NCI-H524 treated with DMSO at 0.1 percent for 48 hours (cell line): Measurements from ENCODE around the gene SMG1.
"Not testable (repeated sequence)": the region's sequence is repeated elsewhere in the genome, so short reads cannot be mapped to it uniquely, and the experiment has no call there.

Experiments used
- DNase-seq: peaks from one replicate; lab custom pipeline; 2025; lab: John Stamatoyannopoulos, UW

The SMG1 gene

GRCh38 chr16:18759598-18760520, 166.3 kb downstream of the SMG1 start:
- DNase-seq = not testable (repeated sequence)

GRCh38 chr16:18757960-18758660, 168.1 kb downstream of the SMG1 start:
- DNase-seq = not testable (repeated sequence)

GRCh38 chr16:18756639-18757038, 169.6 kb downstream of the SMG1 start:
- not testable (repeated sequence) for DNase-seq
